T-helper 1 cell treated with Interleukin-12 subunit alpha and Interleukin-12 subunit beta and Interleukin-4 antibody, amounts not matched to agents 30 ng/mL and 1 ng/mL, for 36 hours (primary cell): ENCODE data around the gene DYNLT5. TPM values are rescaled to one million over a fixed set of nuclear protein-coding genes. Genes with fewer than 3 reads are reported as not detected.

Source experiments
- intact Hi-C: fragments of 100-400 bp; cut with micrococcal nuclease; formaldehyde crosslinking; loops from one replicate; pipeline ENCODE4 v1.15.1; 2024
- total RNA-seq: library from RNA; stranded (reverse); gene quantifications from 2 replicates; pipeline ENCODE4 v1.2.3, GENCODE V29; 2022

Gene DYNLT5
- total RNA-seq, 1 donor from 2014 or later: not detected

GRCh38 chr1:66747501-66747900 lies 4.8 kb upstream of the DYNLT5 start:
- intact Hi-C loops: no loop called here

GRCh38 chr1:66750577-66750976 lies 1.7 kb upstream of the DYNLT5 start:
- intact Hi-C loops: no loop called here

GRCh38 chr1:66751160-66751559 lies 1.1 kb upstream of the DYNLT5 start:
- intact Hi-C loops: no loop called here

GRCh38 chr1:66752671-66753371 lies 562 bp downstream of the DYNLT5 start:
- intact Hi-C loops: no loop called here

- intact Hi-C loops: no loop called here
Measured at GRCh38 chr1:66757722-66758240, 5.5 kb downstream of the DYNLT5 start.

GRCh38 chr1:66758241-66758755 lies 6.0 kb downstream of the DYNLT5 start:
- intact Hi-C loops: no loop called here

GRCh38 chr1:66760506-66760905 lies 8.2 kb downstream of the DYNLT5 start:
- intact Hi-C loops: loop anchor here (1.0 kb wide), 1 partner anchor 383 kb away; no protein-coding TSS in a partner anchor

- intact Hi-C loops: no loop called here
Measured at GRCh38 chr1:66761221-66761620, 9.0 kb downstream of the DYNLT5 start.

- intact Hi-C loops: loop anchor here (1.0 to 5.0 kb wide), 9 partner anchors 160 to 922 kb away; partner anchors contain the start of genes GADD45A and SERBP1
Measured at GRCh38 chr1:66764994-66765578, 12.8 kb downstream of the DYNLT5 start.

- intact Hi-C loops: loop anchor here (5.0 kb wide), 3 partner anchors 395 to 920 kb away; partner anchors contain the start of genes GADD45A and SERBP1
Measured at GRCh38 chr1:66767626-66768025, 15.4 kb downstream of the DYNLT5 start.

- intact Hi-C loops: loop anchor here (5.0 kb wide), 3 partner anchors 393 to 918 kb away; partner anchors contain the start of genes GADD45A and SERBP1
Measured at GRCh38 chr1:66768965-66769364, 16.7 kb downstream of the DYNLT5 start.

- intact Hi-C loops: loop anchor here (1.0 to 5.0 kb wide), 5 partner anchors 19 to 918 kb away; partner anchors contain the start of genes GADD45A and SERBP1
Measured at GRCh38 chr1:66769512-66770229, 17.4 kb downstream of the DYNLT5 start.

GRCh38 chr1:66770240-66770639 lies 18.0 kb downstream of the DYNLT5 start:
- intact Hi-C loops: loop anchor here (1.0 kb wide), 2 partner anchors 18 to 160 kb away; no protein-coding TSS in a partner anchor

- intact Hi-C loops: loop anchor here (1.0 kb wide), 2 partner anchors 18 to 160 kb away; no protein-coding TSS in a partner anchor
Measured at GRCh38 chr1:66770694-66771093, 18.4 kb downstream of the DYNLT5 start.

GRCh38 chr1:66773227-66773626 lies 21.0 kb downstream of the DYNLT5 start:
- intact Hi-C loops: no loop called here

- intact Hi-C loops: no loop called here
Measured at GRCh38 chr1:66774438-66774837, 22.2 kb downstream of the DYNLT5 start.

GRCh38 chr1:66775646-66776045 lies 23.4 kb downstream of the DYNLT5 start:
- intact Hi-C loops: no loop called here

- intact Hi-C loops: no loop called here
Measured at GRCh38 chr1:66777831-66778230, 25.6 kb downstream of the DYNLT5 start.

GRCh38 chr1:66778266-66778665 lies 26.0 kb downstream of the DYNLT5 start:
- intact Hi-C loops: no loop called here

GRCh38 chr1:66778969-66779368 lies 26.7 kb downstream of the DYNLT5 start:
- intact Hi-C loops: no loop called here

- intact Hi-C loops: no loop called here
Measured at GRCh38 chr1:66779475-66780078, 27.3 kb downstream of the DYNLT5 start.
